ENCODE data around the gene PLPP4. TPM values are rescaled to one million over a fixed set of nuclear protein-coding genes. Genes with fewer than 3 reads are reported as not detected.

The PLPP4 gene
- total RNA-seq, 1 donor from 2014 or later, result 2.0 TPM

DNA sequence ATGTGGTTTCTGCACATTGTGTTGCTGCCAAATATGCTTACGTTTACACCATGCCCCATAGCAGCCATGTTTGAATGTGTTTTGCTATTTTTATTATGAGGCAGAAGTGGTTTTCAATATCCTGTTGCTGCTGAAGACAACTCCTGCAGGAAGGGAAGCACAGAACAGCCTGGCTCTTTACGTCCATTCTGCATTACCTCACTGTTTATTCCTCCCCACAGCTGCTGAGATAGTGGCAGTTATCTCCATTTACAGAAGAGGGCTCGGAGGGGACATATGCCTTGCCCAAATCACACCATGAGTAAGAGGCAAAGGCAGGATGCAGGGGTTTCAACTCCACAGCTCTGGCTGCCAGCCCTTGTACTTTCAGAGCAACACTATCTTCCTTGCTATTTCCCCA lies 35.3 kb downstream of the PLPP4 start:
- Mint-ChIP-seq H3K36me3 (ENCODE audit: unreplicated experiment) (no peaks in the 10 kb centered on the region), H3K27me3 (ENCODE audit: unreplicated experiment) (no peaks in the 10 kb centered on the region), H3K4me1 (ENCODE audit: unreplicated experiment) (no peaks in the 10 kb centered on the region), H3K9me3 (ENCODE audit: unreplicated experiment) (no peaks in the 10 kb centered on the region), H3K27ac (ENCODE audit: unreplicated experiment) (no peak overlapping the region), H3K4me3 (ENCODE audit: unreplicated experiment) (no peak overlapping the region)
- peak; percentile 30 for DNase-seq (ENCODE audit: extremely low spot score, unreplicated experiment)
- TF ChIP-seq, protein P1, sequence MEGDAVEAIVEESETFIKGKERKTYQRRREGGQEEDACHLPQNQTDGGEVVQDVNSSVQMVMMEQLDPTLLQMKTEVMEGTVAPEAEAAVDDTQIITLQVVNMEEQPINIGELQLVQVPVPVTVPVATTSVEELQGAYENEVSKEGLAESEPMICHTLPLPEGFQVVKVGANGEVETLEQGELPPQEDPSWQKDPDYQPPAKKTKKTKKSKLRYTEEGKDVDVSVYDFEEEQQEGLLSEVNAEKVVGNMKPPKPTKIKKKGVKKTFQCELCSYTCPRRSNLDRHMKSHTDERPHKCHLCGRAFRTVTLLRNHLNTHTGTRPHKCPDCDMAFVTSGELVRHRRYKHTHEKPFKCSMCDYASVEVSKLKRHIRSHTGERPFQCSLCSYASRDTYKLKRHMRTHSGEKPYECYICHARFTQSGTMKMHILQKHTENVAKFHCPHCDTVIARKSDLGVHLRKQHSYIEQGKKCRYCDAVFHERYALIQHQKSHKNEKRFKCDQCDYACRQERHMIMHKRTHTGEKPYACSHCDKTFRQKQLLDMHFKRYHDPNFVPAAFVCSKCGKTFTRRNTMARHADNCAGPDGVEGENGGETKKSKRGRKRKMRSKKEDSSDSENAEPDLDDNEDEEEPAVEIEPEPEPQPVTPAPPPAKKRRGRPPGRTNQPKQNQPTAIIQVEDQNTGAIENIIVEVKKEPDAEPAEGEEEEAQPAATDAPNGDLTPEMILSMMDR (IDR thresholded peaks at IDR 0.05), result no peak

GRCh38 chr10:120493411-120494312 lies 36.6 kb downstream of the PLPP4 start:
- Mint-ChIP-seq H3K9me3 (ENCODE audit: unreplicated experiment) (no peaks in the 10 kb centered on the region), H3K27ac (ENCODE audit: unreplicated experiment) (no peak overlapping the region), H3K4me3 (ENCODE audit: unreplicated experiment) (no peak overlapping the region), H3K4me1 (ENCODE audit: unreplicated experiment) (no peaks in the 10 kb centered on the region), H3K27me3 (ENCODE audit: unreplicated experiment) (no peaks in the 10 kb centered on the region), H3K36me3 (ENCODE audit: unreplicated experiment) (no peaks in the 10 kb centered on the region)
- peak; percentile 57 for DNase-seq (ENCODE audit: extremely low spot score, unreplicated experiment)
- TF ChIP-seq, protein P1 (IDR thresholded peaks at IDR 0.05), result no peak

DNA sequence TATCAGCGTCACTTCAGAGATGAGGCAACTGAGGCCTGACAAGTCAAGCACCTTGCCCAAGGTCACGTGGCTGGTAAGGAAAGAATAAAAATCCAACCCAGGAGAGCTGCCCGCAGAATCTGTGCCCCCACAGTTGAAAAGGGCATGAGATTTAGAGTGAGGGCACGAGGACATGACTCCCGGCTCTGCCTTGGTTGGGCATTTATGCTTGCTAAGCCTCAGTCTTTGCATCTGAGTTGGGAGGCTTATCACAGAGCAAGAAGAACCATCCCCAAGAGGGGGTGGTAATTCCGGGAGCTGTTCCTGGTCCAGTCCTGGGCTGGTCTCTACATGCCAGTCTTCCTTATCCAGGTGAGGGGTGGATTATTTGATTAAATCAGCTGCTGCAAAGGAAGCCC lies 37.3 kb downstream of the PLPP4 start:
- Mint-ChIP-seq H3K9me3 (ENCODE audit: unreplicated experiment) (no peaks in the 10 kb centered on the region), H3K4me1 (ENCODE audit: unreplicated experiment) (no peaks in the 10 kb centered on the region), H3K36me3 (ENCODE audit: unreplicated experiment) (no peaks in the 10 kb centered on the region), H3K27ac (ENCODE audit: unreplicated experiment) (no peak overlapping the region), H3K4me3 (ENCODE audit: unreplicated experiment) (no peak overlapping the region), H3K27me3 (ENCODE audit: unreplicated experiment) (no peaks in the 10 kb centered on the region)
- DNase-seq (ENCODE audit: extremely low spot score, unreplicated experiment), result peak; percentile 27
- TF ChIP-seq, protein P1 (IDR thresholded peaks at IDR 0.05), result no peak

DNA sequence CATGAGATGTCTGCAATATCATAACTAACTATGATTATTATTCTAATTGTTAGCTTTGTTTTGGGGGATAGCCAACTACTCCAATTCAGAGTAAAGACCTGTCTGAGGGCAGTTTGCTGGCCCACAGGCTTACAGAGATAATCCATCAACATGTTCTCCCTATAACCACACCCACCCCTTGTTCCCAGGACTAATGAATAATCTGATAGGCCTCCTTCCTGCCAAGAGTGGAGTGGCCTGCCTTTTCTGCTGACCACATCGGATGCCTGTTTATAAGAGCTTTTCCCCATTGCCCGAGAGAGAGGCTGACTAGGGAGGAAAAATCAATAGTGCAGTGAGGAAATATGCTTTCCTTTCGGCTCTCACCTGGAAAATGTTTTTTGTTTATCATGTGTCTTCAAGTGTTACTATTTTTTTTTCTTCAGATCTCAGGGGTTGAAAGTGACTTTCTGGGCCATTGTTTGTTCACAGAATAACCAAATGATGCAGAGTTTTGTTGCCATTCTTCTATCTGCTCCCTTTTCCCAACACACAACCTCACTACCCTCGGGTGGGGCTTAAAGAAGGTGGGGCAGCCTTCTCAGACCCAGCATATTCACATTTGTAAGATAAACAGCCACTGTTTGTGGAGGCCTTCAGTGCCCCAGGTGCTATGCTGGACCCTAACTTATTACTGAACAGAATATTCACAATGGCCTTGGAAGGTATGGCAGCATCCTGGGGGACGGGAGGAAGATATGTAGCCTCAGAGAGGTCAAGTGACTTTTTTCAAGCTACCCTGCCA lies 38.4 kb downstream of the PLPP4 start:
- no peak overlapping the region for H3K4me3 Mint-ChIP-seq (ENCODE audit: unreplicated experiment)
- H3K36me3 Mint-ChIP-seq (ENCODE audit: unreplicated experiment), result no peaks in the 10 kb centered on the region
- peak; percentile 51 for DNase-seq (ENCODE audit: extremely low spot score, unreplicated experiment)
- no peaks in the 10 kb centered on the region for H3K9me3 Mint-ChIP-seq (ENCODE audit: unreplicated experiment)
- no peak overlapping the region for H3K27ac Mint-ChIP-seq (ENCODE audit: unreplicated experiment)
- TF ChIP-seq, protein P1 (IDR thresholded peaks at IDR 0.05), result no peak
- H3K27me3 Mint-ChIP-seq (ENCODE audit: unreplicated experiment), result no peaks in the 10 kb centered on the region
- no peaks in the 10 kb centered on the region for H3K4me1 Mint-ChIP-seq (ENCODE audit: unreplicated experiment)

- Mint-ChIP-seq H3K9me3 (ENCODE audit: unreplicated experiment) (no peaks in the 10 kb centered on the region), H3K27ac (ENCODE audit: unreplicated experiment) (no peak overlapping the region), H3K27me3 (ENCODE audit: unreplicated experiment) (no peaks in the 10 kb centered on the region), H3K36me3 (ENCODE audit: unreplicated experiment) (no peaks in the 10 kb centered on the region), H3K4me1 (ENCODE audit: unreplicated experiment) (peaks cover 2% of the 10 kb centered on the region), H3K4me3 (ENCODE audit: unreplicated experiment) (no peak overlapping the region)
- DNase-seq (ENCODE audit: extremely low spot score, unreplicated experiment), result no peak
- TF ChIP-seq, protein P1 (IDR thresholded peaks at IDR 0.05), result no peak
Observed at GRCh38 chr10:120499883-120500282, 42.9 kb downstream of the PLPP4 start.

Measured in osteocyte (in vitro differentiated cells).